Left ventricle myocardium inferior (tissue), 1 donor: ENCODE results near the gene NPTX1. TPM values are rescaled to one million over a fixed set of nuclear protein-coding genes. Genes with fewer than 3 reads are reported as not detected.

Experiments
- DNase-seq: peaks from one replicate; pipeline ENCODE4 v3.0.0-alpha.2; 2020
- H3K27ac ChIP-seq: fragments of 200-600 bp; replicated peaks from 2 replicates; pipeline ENCODE4 v1.8.0; 2021
- H3K27me3 ChIP-seq: fragments of 200-600 bp; 2 replicates; pipeline ENCODE4 v1.8.0; 2021; ENCODE audit warnings: low read depth
- H3K36me3 ChIP-seq: fragments of 200-600 bp; 2 replicates; pipeline ENCODE4 v1.8.0; 2021
- H3K4me1 ChIP-seq: fragments of 200-600 bp; 2 replicates; pipeline ENCODE4 v1.8.0; 2021
- H3K4me3 ChIP-seq: fragments of 200-600 bp; 2 replicates; pipeline ENCODE4 v1.8.0; 2021; ENCODE audit warnings: mild to moderate bottlenecking, moderate library complexity
- H3K9me3 ChIP-seq: fragments of 200-600 bp; replicated peaks from 2 replicates; pipeline ENCODE4 v1.8.0; 2021
- intact Hi-C: fragments of 100-400 bp; cut with micrococcal nuclease; formaldehyde crosslinking; loops from one replicate; pipeline ENCODE4 v1.11.0; 2022
- total RNA-seq: library from RNA; stranded (reverse); fragmentation: NEBNext Ultra II Directional; extraction: Animal tissue kit (Norgen Biotek cat#: 25700); gene quantifications from one replicate; pipeline ENCODE4 v1.2.1, GENCODE V29; 2021
- TF ChIP-seq, protein P1 (sequence below): fragments of 200-600 bp; IDR thresholded peaks from 2 replicates; pipeline ENCODE4 v1.8.0; 2021; ENCODE audit warnings: antibody characterized with exemption, mild to moderate bottlenecking, borderline replicate concordance
- donor health status: DM: no; HTN: yes; CAD: no; lungs with severe emphysema.

NPTX1 gene
- total RNA-seq, 1 donor from 2014 or later = not detected

DNA sequence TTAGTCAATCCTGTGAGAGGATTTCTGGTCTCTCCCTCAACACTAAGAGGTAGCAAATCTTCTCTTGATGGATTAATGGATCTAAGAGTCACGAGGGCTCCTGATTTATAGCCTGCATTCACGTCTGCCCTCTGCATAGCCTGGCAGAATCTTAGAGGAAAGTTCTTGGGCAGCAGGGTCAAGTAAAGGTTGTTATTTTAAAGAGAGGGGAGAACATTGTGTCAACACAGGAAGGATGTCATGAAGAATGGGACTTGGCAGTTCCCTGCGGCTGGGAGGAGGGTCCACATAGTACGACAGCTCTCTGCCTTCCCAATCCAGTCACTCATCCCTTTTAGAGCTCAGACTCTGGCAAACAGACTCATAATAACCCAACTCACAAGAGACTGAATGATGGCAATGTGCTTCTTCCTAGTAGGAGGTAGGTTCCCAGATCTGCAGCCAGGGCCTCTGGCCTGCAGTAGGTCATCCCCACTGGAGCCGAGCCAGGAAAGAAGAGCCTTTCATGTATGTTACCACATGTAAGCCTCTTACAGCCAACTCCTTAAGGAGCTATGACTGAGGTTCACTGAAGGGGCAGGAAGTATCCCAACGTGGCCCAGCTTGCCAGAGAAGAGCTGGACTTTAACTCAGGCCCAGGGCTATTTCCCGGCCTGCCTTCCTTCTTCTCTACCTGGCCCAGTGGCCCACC lies 42.8 kb upstream of the NPTX1 start:
- intact Hi-C loops = no loop called here

DNA sequence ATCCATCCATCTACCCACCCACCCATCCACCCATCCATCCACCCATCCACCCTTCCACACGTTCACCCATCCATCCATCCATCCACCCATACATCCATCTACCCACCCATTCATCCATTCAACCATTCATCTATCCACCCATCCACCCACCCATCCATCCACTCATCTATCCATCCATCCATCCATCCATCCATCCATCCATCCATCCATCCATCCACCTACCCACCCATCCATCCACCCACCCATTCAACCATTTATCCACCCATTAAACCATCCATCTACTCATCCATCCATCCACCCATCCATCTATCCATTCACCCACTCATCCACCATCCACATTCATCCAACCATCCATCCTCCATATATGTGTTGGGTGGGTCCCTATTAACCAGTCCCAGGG lies 42.0 kb upstream of the NPTX1 start:
- no peak for DNase-seq
- intact Hi-C loops = no loop called here
- H3K27ac ChIP-seq = no peak overlapping the region
- no peaks in the 10 kb centered on the region for H3K4me1 ChIP-seq
- peaks cover 36% of the 10 kb centered on the region for H3K27me3 ChIP-seq
- TF ChIP-seq, protein P1, sequence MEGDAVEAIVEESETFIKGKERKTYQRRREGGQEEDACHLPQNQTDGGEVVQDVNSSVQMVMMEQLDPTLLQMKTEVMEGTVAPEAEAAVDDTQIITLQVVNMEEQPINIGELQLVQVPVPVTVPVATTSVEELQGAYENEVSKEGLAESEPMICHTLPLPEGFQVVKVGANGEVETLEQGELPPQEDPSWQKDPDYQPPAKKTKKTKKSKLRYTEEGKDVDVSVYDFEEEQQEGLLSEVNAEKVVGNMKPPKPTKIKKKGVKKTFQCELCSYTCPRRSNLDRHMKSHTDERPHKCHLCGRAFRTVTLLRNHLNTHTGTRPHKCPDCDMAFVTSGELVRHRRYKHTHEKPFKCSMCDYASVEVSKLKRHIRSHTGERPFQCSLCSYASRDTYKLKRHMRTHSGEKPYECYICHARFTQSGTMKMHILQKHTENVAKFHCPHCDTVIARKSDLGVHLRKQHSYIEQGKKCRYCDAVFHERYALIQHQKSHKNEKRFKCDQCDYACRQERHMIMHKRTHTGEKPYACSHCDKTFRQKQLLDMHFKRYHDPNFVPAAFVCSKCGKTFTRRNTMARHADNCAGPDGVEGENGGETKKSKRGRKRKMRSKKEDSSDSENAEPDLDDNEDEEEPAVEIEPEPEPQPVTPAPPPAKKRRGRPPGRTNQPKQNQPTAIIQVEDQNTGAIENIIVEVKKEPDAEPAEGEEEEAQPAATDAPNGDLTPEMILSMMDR = no peak
- no peaks in the 10 kb centered on the region for H3K36me3 ChIP-seq
- H3K4me3 ChIP-seq = no peak overlapping the region
- H3K9me3 ChIP-seq = no peaks in the 10 kb centered on the region

More for the DNA sequence above, 42.8 kb upstream of the NPTX1 start:
- Histone ChIP-seq H3K36me3 (no peaks in the 10 kb centered on the region), H3K9me3 (no peaks in the 10 kb centered on the region), H3K27ac (no peak overlapping the region), H3K4me3 (no peak overlapping the region), H3K27me3 (peaks cover 30% of the 10 kb centered on the region), H3K4me1 (no peaks in the 10 kb centered on the region)
- TF ChIP-seq, protein P1 = no peak
- DNase-seq = no peak

DNA sequence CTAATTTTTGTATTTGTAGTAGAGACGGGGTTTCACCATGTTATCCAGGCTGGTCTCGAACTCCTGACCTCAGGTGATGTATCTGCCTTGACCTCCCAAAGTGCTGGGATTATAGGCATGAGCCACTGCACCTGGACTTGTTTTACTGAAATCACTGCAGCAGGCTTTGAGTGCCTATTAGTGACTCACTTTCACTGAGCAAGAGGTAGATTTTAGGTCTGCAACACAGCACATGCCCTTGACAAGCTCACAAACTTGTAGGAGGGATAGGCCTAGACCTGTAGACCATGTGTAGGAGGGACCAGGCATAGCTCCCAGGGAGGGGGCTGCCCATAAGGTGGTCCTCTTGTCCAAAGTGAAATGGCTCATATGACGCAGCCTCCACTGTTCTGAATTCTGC lies 41.2 kb upstream of the NPTX1 start:
- Histone ChIP-seq H3K9me3 (no peaks in the 10 kb centered on the region), H3K4me3 (no peak overlapping the region), H3K36me3 (no peaks in the 10 kb centered on the region), H3K4me1 (no peaks in the 10 kb centered on the region), H3K27ac (no peak overlapping the region), H3K27me3 (peaks cover 36% of the 10 kb centered on the region)
- intact Hi-C loops = no loop called here
- TF ChIP-seq, protein P1 = no peak
- no peak for DNase-seq

DNA sequence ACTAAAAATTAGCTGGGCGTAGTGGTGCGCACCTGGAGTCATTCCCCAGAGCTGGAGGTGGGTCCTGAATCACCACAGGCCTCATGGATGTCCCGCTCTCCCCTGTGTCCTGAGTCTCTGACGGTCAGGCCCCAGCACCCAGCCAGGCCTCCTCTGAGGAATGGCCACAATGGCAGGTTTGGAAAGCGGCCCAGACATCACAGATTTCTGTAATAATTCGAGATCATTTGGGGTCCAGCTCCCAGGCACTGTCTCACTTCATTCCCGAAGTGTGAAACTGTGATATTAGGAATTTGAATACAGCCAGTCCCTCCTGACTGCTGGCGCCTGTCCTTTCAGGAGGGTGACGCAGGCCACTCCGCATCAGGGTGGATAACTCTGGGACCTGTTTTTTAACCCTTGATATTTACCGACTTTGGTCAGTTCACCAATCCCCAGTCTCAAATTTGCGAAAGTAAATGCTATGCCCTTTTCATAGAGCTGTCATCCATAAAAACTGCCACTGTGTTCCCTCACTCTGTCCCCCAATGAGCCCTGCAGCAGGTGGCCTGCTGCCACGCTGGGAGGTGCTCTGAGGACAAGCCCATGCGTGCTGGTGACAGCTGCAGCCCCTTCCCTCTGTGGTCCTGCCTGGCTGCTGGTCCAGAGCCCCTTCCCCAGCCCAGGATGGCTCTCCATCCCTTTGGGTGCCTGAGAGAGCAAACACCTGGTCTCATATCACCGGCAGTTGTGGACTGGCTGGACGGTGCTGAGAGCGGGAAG lies 39.9 kb upstream of the NPTX1 start:
- no peak overlapping the region for H3K27ac ChIP-seq

DNA sequence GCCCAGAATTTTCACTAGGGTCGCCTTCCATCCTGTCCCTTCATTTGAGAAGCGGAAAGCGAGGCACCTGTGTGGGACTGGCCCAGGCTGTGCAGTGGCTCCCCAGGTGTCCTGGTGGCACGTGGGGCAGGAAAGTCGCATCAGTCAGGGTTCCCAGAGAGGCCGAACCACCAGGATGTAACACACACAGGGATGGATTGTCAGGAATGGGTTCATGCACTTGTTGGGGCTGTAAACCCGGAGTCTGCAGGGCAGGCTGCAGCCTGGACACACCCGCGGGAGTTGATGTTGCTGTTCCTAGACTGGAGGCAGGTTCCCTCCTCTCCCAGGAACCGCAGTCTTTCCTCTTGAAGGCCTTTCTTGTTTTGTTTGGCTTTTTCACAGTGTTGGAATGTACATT lies 37.5 kb upstream of the NPTX1 start:
- Histone ChIP-seq H3K27me3 (peaks cover 66% of the 10 kb centered on the region), H3K9me3 (no peaks in the 10 kb centered on the region), H3K4me1 (no peaks in the 10 kb centered on the region), H3K27ac (no peak overlapping the region), H3K4me3 (no peak overlapping the region), H3K36me3 (no peaks in the 10 kb centered on the region)
- TF ChIP-seq, protein P1 = no peak
- DNase-seq = no peak
- intact Hi-C loops = no loop called here

More for the DNA sequence above, 39.9 kb upstream of the NPTX1 start:
- Histone ChIP-seq H3K36me3 (no peaks in the 10 kb centered on the region), H3K27me3 (peaks cover 43% of the 10 kb centered on the region), H3K4me3 (no peak overlapping the region), H3K4me1 (no peaks in the 10 kb centered on the region), H3K9me3 (no peaks in the 10 kb centered on the region)
- intact Hi-C loops = no loop called here
- TF ChIP-seq, protein P1 = no peak
- no peak for DNase-seq
